Osteocyte (in vitro differentiated cells): ENCODE measurements around the gene RTN4RL1. TPM values are rescaled to one million over a fixed set of nuclear protein-coding genes. Genes with fewer than 3 reads are reported as not detected.

Source experiments
- DNase-seq: peaks from one replicate; pipeline ENCODE4 v3.0.0; 2021; ENCODE audit warnings: mixed read lengths; ENCODE audit not compliant: unreplicated experiment; ENCODE audit errors: extremely low spot score
- H3K27ac Mint-ChIP-seq: one replicate; pipeline ENCODE4 v1.8.0; 2021; ENCODE audit warnings: mild to moderate bottlenecking, mixed read lengths; ENCODE audit not compliant: unreplicated experiment
- H3K27me3 Mint-ChIP-seq: one replicate; pipeline ENCODE4 v1.8.0; 2021; ENCODE audit warnings: mixed read lengths; ENCODE audit not compliant: unreplicated experiment
- H3K36me3 Mint-ChIP-seq: one replicate; pipeline ENCODE4 v1.8.0; 2021; ENCODE audit warnings: mixed read lengths; ENCODE audit not compliant: unreplicated experiment
- H3K4me1 Mint-ChIP-seq: one replicate; pipeline ENCODE4 v1.8.0; 2021; ENCODE audit warnings: mixed read lengths; ENCODE audit not compliant: unreplicated experiment
- H3K4me3 Mint-ChIP-seq: one replicate; pipeline ENCODE4 v1.8.0; 2021; ENCODE audit warnings: mild to moderate bottlenecking, moderate library complexity, mixed read lengths; ENCODE audit not compliant: unreplicated experiment
- H3K9me3 Mint-ChIP-seq: one replicate; pipeline ENCODE4 v1.8.0; 2021; ENCODE audit warnings: mixed read lengths; ENCODE audit not compliant: unreplicated experiment
- CTCF ChIP-seq: fragments of 200-600 bp; sonication (generic); IDR thresholded peaks from 2 replicates; pipeline ENCODE4 v1.5.0; 2021; ENCODE audit warnings: antibody characterized with exemption, mild to moderate bottlenecking, moderate library complexity
- total RNA-seq: library from RNA; stranded (reverse); gene quantifications from 2 replicates; pipeline ENCODE4 v1.2.1, GENCODE V29; 2021

RTN4RL1 gene
- total RNA-seq, 1 donor from 2014 or later, result 3.7 TPM

- Mint-ChIP-seq H3K36me3 (no peaks in the 10 kb centered on the region), H3K9me3 (no peaks in the 10 kb centered on the region), H3K4me3 (no peak overlapping the region), H3K27ac (no peak overlapping the region), H3K4me1 (peaks cover 28% of the 10 kb centered on the region), H3K27me3 (no peaks in the 10 kb centered on the region)
- DNase-seq, result no peak
- TF ChIP-seq CTCF, result no peak
Observed at GRCh38 chr17:2004435-2004952, 20.6 kb downstream of the RTN4RL1 start.

GRCh38 chr17:2003525-2003924, 21.6 kb downstream of the RTN4RL1 start:
- Mint-ChIP-seq H3K27ac (no peak overlapping the region), H3K4me3 (no peak overlapping the region), H3K27me3 (no peaks in the 10 kb centered on the region), H3K9me3 (no peaks in the 10 kb centered on the region), H3K4me1 (peaks cover 33% of the 10 kb centered on the region), H3K36me3 (no peaks in the 10 kb centered on the region)
- TF ChIP-seq CTCF, result no peak
- no peak for DNase-seq

GRCh38 chr17:2002767-2003329, 22.3 kb downstream of the RTN4RL1 start:
- no peak for TF ChIP-seq CTCF
- peaks cover 33% of the 10 kb centered on the region for H3K4me1 Mint-ChIP-seq
- no peak for DNase-seq
- no peaks in the 10 kb centered on the region for H3K9me3 Mint-ChIP-seq
- no peaks in the 10 kb centered on the region for H3K27me3 Mint-ChIP-seq
- H3K27ac Mint-ChIP-seq, result peak overlapping the region; percentile 83
- H3K4me3 Mint-ChIP-seq, result no peak overlapping the region
- no peaks in the 10 kb centered on the region for H3K36me3 Mint-ChIP-seq

- H3K36me3 Mint-ChIP-seq, result no peaks in the 10 kb centered on the region
- peak overlapping the region; percentile 83 for H3K27ac Mint-ChIP-seq
- peak; percentile 89 for DNase-seq
- TF ChIP-seq CTCF, result no peak
- H3K27me3 Mint-ChIP-seq, result peaks cover 3% of the 10 kb centered on the region
- peak overlapping the region; percentile 15 for H3K4me3 Mint-ChIP-seq
- H3K9me3 Mint-ChIP-seq, result no peaks in the 10 kb centered on the region
- H3K4me1 Mint-ChIP-seq, result peaks cover 43% of the 10 kb centered on the region
Observed at GRCh38 chr17:1999557-2000251, 25.4 kb downstream of the RTN4RL1 start.

- peaks cover 35% of the 10 kb centered on the region for H3K4me1 Mint-ChIP-seq
- no peak for DNase-seq
Observed at GRCh38 chr17:1997927-1998742, 27.0 kb downstream of the RTN4RL1 start.

More at GRCh38 chr17:1997927-1998742, 27.0 kb downstream of the RTN4RL1 start:
- Mint-ChIP-seq H3K9me3 (no peaks in the 10 kb centered on the region), H3K36me3 (no peaks in the 10 kb centered on the region), H3K4me3 (no peak overlapping the region), H3K27ac (no peak overlapping the region), H3K27me3 (peaks cover 3% of the 10 kb centered on the region)
- no peak for TF ChIP-seq CTCF
